ENCODE data around the gene FUT3. TPM values are rescaled to one million over a fixed set of nuclear protein-coding genes. Genes with fewer than 3 reads are reported as not detected.

FUT3 gene
- polyA plus RNA-seq, 1 donor (not counting 4 experiments of a cell fraction or from before 2014, with no cell fraction given), result 2.9 TPM

- peaks cover 47% of the 10 kb centered on the region for H3K79me2 ChIP-seq (ENCODE audit: control insufficient read depth, insufficient read depth, low read length)
- no peak overlapping the region for H3K27ac ChIP-seq (ENCODE audit: control insufficient read depth, insufficient read depth, low read length)
- peaks cover 5% of the 10 kb centered on the region for H3K4me1 ChIP-seq (ENCODE audit: control insufficient read depth, extremely low read depth, insufficient read depth, low read length)
- peaks cover 15 to 22% of the 10 kb centered on the region in 2 experiments for H3K36me3 ChIP-seq (ENCODE audit: control insufficient read depth in 2 of 2, extremely low read depth in 1 of 2, insufficient read depth in 2 of 2, low read length in 2 of 2)
- no peaks in the 10 kb centered on the region for H3K9me1 ChIP-seq (ENCODE audit: control insufficient read depth, extremely low read depth, insufficient read depth, low read length)
- H3K27me3 ChIP-seq (ENCODE audit: control insufficient read depth, extremely low read depth, insufficient read depth, low read length), result no peaks in the 10 kb centered on the region
- peaks cover 2% of the 10 kb centered on the region for H4K20me1 ChIP-seq (ENCODE audit: control insufficient read depth, extremely low read depth, insufficient read depth, low read length)
- no peaks in the 10 kb centered on the region for H3K9me3 ChIP-seq (ENCODE audit: control insufficient read depth, low read depth, low read length)
- DNase-seq (ENCODE audit: low read depth, low spot score), result no peak
- no peak overlapping the region for H3K4me2 ChIP-seq (ENCODE audit: control insufficient read depth, extremely low read depth, insufficient read depth, low read depth, low read length)
- H3K4me3 ChIP-seq (ENCODE audit: control insufficient read depth in 2 of 3, extremely low read depth in 1 of 3, insufficient read depth in 2 of 3, low read depth in 1 of 3, low read length in 3 of 3), result no peak overlapping the region
- no peak for FAIRE-seq
- TF ChIP-seq CTCF (optimal IDR thresholded peaks at IDR 0.05 in 1 of 3, IDR thresholded peaks at IDR 0.05 in 1 of 3, conservative IDR thresholded peaks at IDR 0.05 in 1 of 3; ENCODE audit: extremely low read depth in 1 of 3, insufficient read depth in 2 of 3, low read length in 3 of 3), result no peak
- no peak for TF ChIP-seq EZH2 (IDR thresholded peaks at IDR 0.05; ENCODE audit: low read length)
- H2AFZ ChIP-seq (ENCODE audit: control insufficient read depth, low read length), result no peak overlapping the region
- dilution Hi-C loops (cut with MboI; ENCODE audit: extremely low pct_ligation_motif_present, low sequenced_read_pairs), result no loop called here
- H3K9ac ChIP-seq (ENCODE audit: control insufficient read depth, extremely low read depth, insufficient read depth, low read length), result no peak overlapping the region
Measured at GRCh38 chr19:5899728-5900526, 48.7 kb upstream of the FUT3 start.

DNA sequence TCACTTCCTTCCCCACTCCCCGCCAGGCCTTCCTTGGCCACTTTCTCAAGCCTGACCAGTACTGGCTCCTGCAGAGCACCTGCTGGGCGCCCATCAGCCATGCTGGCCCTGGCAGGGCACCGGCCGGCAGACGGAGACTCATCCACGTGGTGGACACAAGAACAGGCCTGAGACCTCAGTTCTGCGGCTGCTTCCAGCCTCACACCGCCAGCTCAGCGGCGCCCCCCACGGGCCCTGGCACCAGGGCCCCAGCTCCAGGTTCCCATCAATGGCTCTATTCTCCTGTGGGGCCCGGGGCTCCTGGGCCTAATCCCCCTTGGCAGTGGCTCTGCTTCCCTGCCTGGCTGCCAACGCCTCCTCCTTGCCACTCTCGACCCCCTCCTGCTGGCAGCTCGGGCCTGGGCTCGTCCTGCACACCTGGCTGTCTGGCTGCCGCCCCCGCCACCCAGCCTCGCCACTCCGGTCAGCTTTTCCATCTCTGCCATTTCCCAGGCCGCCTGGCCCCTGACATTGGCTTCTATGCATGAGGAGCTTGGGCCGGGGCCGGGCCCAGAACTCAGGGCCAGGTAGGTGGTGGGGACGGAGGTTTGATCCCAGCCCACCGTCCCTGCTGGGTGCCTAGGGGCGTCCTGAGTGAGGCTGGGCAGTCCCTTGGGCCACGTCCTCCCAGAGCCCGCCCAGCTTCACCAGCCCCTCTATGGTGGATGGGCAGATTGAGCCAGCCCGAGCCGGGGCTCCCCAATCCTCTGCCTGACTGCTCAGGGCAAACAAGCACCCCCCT lies 46.1 kb upstream of the FUT3 start:
- H3K27me3 ChIP-seq (ENCODE audit: control insufficient read depth, extremely low read depth, insufficient read depth, low read length), result no peaks in the 10 kb centered on the region
- no peak overlapping the region for H2AFZ ChIP-seq (ENCODE audit: control insufficient read depth, low read length)
- H4K20me1 ChIP-seq (ENCODE audit: control insufficient read depth, extremely low read depth, insufficient read depth, low read length), result peaks cover 2% of the 10 kb centered on the region
- dilution Hi-C loops (cut with MboI; ENCODE audit: extremely low pct_ligation_motif_present, low sequenced_read_pairs), result no loop called here
- H3K79me2 ChIP-seq (ENCODE audit: control insufficient read depth, insufficient read depth, low read length), result peaks cover 36% of the 10 kb centered on the region
- H3K4me2 ChIP-seq (ENCODE audit: control insufficient read depth, extremely low read depth, insufficient read depth, low read depth, low read length), result no peak overlapping the region
- H3K4me1 ChIP-seq (ENCODE audit: control insufficient read depth, extremely low read depth, insufficient read depth, low read length), result peaks cover 18% of the 10 kb centered on the region
- DNase-seq (ENCODE audit: low read depth, low spot score) (no peak), FAIRE-seq (no peak)
- no peaks in the 10 kb centered on the region for H3K9me3 ChIP-seq (ENCODE audit: control insufficient read depth, low read depth, low read length)
- H3K9me1 ChIP-seq (ENCODE audit: control insufficient read depth, extremely low read depth, insufficient read depth, low read length), result no peaks in the 10 kb centered on the region
- TF ChIP-seq CTCF (optimal IDR thresholded peaks at IDR 0.05 in 1 of 3, IDR thresholded peaks at IDR 0.05 in 1 of 3, conservative IDR thresholded peaks at IDR 0.05 in 1 of 3; ENCODE audit: extremely low read depth in 1 of 3, insufficient read depth in 2 of 3, low read length in 3 of 3), result peak in 2 of 3 experiments; percentile 10 to 11
- no peak for TF ChIP-seq EZH2 (IDR thresholded peaks at IDR 0.05; ENCODE audit: low read length)
- H3K27ac ChIP-seq (ENCODE audit: control insufficient read depth, insufficient read depth, low read length), result no peak overlapping the region
- no peak overlapping the region for H3K9ac ChIP-seq (ENCODE audit: control insufficient read depth, extremely low read depth, insufficient read depth, low read length)
- peaks cover 17 to 22% of the 10 kb centered on the region in 2 experiments for H3K36me3 ChIP-seq (ENCODE audit: control insufficient read depth in 2 of 2, extremely low read depth in 1 of 2, insufficient read depth in 2 of 2, low read length in 2 of 2)
- H3K4me3 ChIP-seq (ENCODE audit: control insufficient read depth in 2 of 3, extremely low read depth in 1 of 3, insufficient read depth in 2 of 3, low read depth in 1 of 3, low read length in 3 of 3), result no peak overlapping the region

All from keratinocyte (primary cell).